Measurements from ENCODE around the gene CPED1.

DNA sequence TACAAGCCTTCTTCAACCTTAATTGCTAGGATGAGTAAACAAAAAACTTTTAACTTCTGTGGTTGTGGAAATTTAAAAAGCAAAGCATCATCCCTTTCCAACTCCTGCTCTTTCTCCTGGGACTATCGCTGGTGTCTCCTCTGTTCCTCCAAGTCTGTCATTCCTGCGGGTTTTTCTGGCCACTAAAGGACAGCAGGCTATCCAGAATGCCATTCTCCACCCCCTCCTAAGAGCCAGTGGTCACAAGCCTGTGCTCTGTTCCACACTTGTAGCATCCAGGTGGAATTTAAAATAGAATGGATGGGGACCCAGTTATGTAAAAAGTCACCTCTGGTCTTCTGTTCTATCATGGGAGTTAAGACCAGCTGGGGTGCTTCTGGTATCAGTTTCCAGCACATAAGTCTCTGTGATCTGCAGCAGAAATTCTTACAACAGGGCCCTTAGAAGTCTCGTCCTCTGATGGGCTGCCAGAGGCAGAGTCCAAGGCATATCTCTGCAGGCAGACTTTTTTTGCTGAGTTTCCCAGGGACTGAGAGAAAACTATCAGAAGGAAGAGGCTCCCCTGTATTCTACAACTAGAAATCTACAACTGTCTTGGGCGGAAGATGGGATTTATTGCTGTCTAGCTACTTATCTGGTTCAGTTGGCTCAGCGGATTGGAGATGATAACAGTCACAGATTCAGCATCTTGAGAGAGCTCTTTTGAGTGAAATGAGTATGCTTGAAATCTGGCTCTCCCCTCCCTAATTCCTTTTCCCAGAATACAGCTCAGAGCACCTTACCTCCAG is 335.2 kb downstream of the CPED1 start:
- TF ChIP-seq, protein P1, sequence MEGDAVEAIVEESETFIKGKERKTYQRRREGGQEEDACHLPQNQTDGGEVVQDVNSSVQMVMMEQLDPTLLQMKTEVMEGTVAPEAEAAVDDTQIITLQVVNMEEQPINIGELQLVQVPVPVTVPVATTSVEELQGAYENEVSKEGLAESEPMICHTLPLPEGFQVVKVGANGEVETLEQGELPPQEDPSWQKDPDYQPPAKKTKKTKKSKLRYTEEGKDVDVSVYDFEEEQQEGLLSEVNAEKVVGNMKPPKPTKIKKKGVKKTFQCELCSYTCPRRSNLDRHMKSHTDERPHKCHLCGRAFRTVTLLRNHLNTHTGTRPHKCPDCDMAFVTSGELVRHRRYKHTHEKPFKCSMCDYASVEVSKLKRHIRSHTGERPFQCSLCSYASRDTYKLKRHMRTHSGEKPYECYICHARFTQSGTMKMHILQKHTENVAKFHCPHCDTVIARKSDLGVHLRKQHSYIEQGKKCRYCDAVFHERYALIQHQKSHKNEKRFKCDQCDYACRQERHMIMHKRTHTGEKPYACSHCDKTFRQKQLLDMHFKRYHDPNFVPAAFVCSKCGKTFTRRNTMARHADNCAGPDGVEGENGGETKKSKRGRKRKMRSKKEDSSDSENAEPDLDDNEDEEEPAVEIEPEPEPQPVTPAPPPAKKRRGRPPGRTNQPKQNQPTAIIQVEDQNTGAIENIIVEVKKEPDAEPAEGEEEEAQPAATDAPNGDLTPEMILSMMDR (IDR thresholded peaks at IDR 0.05): no peak
- no peak for TF ChIP-seq EZH2 (IDR thresholded peaks at IDR 0.05)
